ENCODE results near the gene GADD45GIP1.

Gene GADD45GIP1

DNA sequence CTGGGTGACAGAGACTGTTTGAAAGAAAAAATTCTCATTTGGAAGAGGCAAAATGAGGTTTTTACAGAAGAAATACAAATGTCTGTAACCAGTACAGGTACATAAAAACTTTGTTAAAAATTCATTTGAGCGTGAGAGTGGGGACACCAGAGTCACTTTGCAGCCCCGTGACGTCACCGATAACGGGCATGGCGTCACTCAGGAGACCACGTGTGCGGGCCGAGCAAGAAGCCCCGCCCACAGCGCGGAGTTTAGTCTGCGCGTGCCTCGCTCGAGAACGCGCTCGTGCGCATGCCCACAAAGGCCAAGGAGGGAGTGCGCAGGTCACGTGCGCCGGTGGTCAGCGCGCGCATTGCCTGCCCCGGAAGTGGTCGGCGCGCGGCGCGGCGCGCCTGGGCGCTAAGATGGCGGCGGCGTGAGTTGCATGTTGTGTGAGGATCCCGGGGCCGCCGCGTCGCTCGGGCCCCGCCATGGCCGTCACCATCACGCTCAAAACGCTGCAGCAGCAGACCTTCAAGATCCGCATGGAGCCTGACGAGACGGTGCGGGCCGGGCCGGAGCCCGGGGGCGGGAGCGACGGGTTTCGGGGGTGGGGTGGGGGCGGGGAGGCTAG is 11.4 kb downstream of the GADD45GIP1 start, which contains the start of gene RAD23A:
Gene RAD23A, plus strand, starts transcription at position 384 of the 613 bp plus-strand sequence. Its CDS starts 87 bp downstream, at position 471.
- TF ChIP-seq CTCF (conservative IDR thresholded peaks at IDR 0.05; ENCODE audit: low read depth, low read length), result no peak
- DNase-seq (ENCODE audit: low read depth), result peak; percentile 99
- H3K4me3 ChIP-seq (ENCODE audit: low read depth, low read length), result peak within 1 kb of the TSS; percentile 85

GRCh38 chr19:12944104-12944674 is 12.8 kb downstream of the GADD45GIP1 start:
- no peak overlapping the region for H3K4me3 ChIP-seq (ENCODE audit: low read depth, low read length)
- no peak for TF ChIP-seq CTCF (conservative IDR thresholded peaks at IDR 0.05; ENCODE audit: low read depth, low read length)
- DNase-seq (ENCODE audit: low read depth), result no peak

- no peak for TF ChIP-seq CTCF (conservative IDR thresholded peaks at IDR 0.05; ENCODE audit: low read depth, low read length)
- no peak for DNase-seq (ENCODE audit: low read depth)
- H3K4me3 ChIP-seq (ENCODE audit: low read depth, low read length), result no peak overlapping the region
These were observed 13.5 kb downstream of the GADD45GIP1 start for GRCh38 chr19:12943437-12944044.

DNA sequence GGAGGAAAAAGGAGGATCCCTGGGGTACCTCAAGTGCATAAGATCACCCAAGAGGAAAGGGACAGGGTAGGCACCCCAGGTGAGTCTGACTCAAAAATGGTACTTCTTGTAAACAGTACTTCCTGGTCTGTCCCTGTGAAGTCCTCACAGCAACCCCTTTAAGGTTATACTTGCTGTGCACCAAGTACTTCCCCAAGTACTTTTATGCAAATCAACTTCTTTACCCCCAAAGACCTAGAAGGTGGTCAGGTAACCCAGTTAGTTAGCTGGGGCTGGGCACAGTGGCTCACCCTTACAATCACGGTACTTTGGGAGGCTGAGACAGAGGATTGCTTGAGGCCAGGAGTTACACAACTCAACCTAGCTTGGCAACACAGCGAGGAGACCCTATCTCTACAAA is 16.1 kb downstream of the GADD45GIP1 start:
- DNase-seq (ENCODE audit: low read depth), result no peak
- TF ChIP-seq CTCF (conservative IDR thresholded peaks at IDR 0.05; ENCODE audit: low read depth, low read length), result no peak
- no peak overlapping the region for H3K4me3 ChIP-seq (ENCODE audit: low read depth, low read length)

DNA sequence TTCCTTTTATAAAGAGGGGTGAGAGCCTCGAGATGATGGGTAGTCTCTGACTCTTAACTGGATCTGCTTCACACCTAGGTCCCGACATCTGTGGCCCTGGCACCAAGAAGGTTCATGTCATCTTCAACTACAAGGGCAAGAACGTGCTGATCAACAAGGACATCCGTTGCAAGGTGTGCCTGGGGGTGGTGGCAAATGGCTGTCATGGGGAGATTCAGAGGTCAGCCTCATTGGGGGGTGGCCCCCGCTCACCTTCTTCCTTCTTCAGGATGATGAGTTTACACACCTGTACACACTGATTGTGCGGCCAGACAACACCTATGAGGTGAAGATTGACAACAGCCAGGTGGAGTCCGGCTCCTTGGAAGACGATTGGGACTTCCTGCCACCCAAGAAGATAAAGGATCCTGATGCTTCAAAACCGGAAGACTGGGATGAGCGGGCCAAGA is 17.0 kb downstream of the GADD45GIP1 start:
- DNase-seq (ENCODE audit: low read depth), result no peak
- TF ChIP-seq CTCF (conservative IDR thresholded peaks at IDR 0.05; ENCODE audit: low read depth, low read length), result no peak
- H3K4me3 ChIP-seq (ENCODE audit: low read depth, low read length), result peak overlapping the region; percentile 99

DNA sequence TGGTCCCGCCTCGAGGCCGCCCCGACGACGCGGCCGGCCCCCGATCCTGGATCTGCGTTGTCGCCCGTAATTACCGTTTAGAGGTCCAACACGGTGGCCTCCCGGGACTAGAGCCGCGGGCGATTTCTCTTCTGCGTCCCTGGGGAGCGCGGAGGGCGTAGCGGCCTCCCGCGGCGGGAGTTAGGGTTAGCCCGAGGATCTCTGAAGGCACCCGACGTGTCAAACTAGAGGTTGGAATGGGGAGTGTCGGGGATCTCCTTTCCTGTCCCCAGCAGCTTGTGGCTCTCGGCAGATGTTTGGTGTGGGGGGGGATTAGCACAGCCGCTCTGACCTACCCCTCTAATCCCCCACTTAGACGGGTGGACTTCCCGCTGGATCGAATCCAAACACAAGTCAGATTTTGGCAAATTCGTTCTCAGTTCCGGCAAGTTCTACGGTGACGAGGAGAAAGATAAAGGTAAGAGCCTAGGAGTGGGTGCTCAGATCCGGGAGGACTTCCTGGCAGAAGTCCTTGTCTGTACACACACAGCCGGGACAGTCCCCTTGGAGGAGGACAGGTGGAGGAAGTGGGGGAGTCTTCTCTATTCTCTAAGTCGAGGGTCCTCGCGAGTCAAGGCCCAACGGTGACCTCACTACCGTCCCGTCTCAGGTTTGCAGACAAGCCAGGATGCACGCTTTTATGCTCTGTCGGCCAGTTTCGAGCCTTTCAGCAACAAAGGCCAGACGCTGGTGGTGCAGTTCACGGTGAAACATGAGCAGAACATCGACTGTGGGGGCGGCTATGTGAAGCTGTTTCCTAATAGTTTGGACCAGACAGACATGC is 18.0 kb downstream of the GADD45GIP1 start:
- peak; percentile 83 for DNase-seq (ENCODE audit: low read depth)
- H3K4me3 ChIP-seq (ENCODE audit: low read depth, low read length), result peak overlapping the region; percentile 99
- TF ChIP-seq CTCF (conservative IDR thresholded peaks at IDR 0.05; ENCODE audit: low read depth, low read length), result peak; percentile 25

Data from choroid plexus epithelial cell (primary cell).